ENCODE results near the gene AGAP2.

Gene AGAP2

DNA sequence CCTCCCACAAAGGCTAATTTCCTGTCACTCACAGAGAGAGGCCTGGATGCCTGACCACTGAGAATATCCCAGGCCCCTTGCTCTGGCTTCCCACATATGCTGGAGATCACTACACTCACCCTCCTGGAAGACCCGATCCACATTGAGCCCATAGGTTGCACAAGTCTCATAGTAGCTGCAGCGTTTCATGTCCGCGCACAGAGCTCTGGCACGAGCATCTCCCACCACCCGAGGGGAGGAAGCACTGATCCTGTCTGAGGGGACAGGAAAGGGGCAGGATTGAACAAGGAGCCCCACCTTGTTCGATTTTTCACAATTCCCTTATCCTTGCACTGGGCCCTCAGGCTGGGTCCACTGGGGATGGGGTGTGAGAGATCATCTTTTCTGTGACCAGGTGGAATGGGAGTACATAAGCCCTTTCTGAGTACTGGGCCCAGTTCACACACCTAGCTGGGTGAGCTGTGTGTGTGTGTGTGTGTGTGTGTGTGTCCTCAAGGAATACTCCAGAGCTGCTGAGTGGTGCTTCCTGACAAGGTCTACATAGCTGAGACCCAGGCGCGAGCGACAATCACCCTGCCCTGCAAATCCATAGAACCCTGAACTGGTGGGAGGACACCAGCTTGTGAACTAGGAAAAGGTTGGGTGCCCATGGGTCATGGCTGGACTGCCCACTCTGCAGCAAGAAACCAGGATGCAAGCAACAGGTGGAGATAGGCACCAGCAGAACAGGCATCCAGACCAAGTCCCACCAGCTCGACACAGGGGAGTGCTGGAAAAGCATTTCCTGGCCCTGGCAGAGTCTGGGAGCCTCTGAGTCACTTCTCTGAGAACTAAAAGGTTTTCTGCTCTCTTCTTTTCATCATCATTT lies 5.6 kb downstream of the AGAP2 start:
- H3K27ac ChIP-seq: no peak overlapping the region
- no peak for TF ChIP-seq ZFX (IDR thresholded peaks at IDR 0.05)
- TF ChIP-seq CTCF (conservative IDR thresholded peaks at IDR 0.05): no peak

GRCh38 chr12:57732270-57732669 lies 6.3 kb downstream of the AGAP2 start:
- H3K27ac ChIP-seq: no peak overlapping the region
- no peak for TF ChIP-seq CTCF (conservative IDR thresholded peaks at IDR 0.05)
- TF ChIP-seq ZFX (IDR thresholded peaks at IDR 0.05): no peak

DNA sequence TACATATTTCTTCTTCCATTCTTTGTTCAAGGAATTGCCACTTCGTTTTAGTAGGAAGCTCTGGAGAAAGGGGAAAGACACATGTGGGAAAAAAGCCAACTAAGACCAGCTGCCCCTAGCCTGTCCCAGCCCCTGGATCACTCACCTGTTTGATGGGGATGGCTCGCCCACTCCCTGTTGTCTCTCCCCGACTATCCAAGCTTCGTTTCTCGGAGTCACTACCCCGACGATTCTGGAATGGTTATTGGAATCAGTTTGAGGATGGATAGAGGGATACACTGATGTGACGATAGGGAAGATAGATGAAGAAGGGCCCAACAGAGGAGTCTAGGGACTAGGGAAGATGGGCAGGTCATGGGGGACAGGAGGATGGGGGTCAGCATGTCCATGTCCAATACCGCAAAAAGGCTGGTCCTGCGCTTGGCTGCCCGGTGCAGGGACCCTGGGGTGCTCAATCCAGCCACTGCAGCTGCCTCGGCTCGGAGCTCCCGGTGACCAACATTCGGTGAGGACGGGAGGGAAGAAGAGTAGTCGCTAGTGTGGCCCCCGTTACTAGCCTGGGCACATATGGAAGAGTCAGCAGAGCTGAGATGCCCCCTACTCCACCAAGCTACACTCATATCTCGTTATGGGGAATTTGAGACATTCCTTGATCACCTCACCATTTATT lies 7.0 kb downstream of the AGAP2 start:
- H3K27ac ChIP-seq: no peak overlapping the region
- no peak for TF ChIP-seq CTCF (conservative IDR thresholded peaks at IDR 0.05)

GRCh38 chr12:57730336-57731067 lies 8.0 kb downstream of the AGAP2 start:
- TF ChIP-seq ZFX (IDR thresholded peaks at IDR 0.05): no peak
- TF ChIP-seq CTCF (conservative IDR thresholded peaks at IDR 0.05): no peak
- H3K27ac ChIP-seq: no peak overlapping the region

DNA sequence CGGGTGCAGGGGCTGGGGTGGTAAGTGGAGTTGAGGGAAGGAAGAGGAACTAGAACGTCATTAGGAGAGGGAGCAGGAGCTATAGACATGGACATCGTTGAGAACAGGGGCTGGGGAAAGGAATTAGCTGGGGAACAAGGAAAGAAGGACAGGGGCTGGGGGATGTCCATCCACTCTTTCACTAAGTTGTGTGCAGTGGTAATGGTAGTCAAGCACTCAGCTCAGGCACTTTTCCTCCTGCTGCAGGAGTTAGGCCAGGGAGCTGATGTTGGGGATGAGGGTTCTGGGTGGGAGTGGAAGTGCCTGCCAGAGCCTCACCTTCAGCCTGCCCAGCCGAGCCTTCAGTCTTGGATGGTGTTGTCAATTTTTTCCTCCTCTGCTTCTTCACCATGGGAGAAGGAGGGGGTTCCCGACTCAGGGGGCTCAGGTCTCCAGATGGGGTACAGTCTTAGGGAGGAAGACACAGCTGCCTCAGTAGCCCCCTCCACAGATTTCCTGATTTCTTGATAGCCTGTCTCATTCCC lies 9.2 kb downstream of the AGAP2 start:
- TF ChIP-seq ZFX (IDR thresholded peaks at IDR 0.05): no peak
- no peak for TF ChIP-seq CTCF (conservative IDR thresholded peaks at IDR 0.05)
- no peak overlapping the region for H3K27ac ChIP-seq

GRCh38 chr12:57727758-57728395 lies 10.7 kb downstream of the AGAP2 start:
- TF ChIP-seq ZFX (IDR thresholded peaks at IDR 0.05) (no peak), CTCF (conservative IDR thresholded peaks at IDR 0.05) (no peak)
- H3K27ac ChIP-seq: no peak overlapping the region
